GM12878 (cell line): ENCODE data around the gene APBA3. TPM values are rescaled to one million over a fixed set of nuclear protein-coding genes. Genes with fewer than 3 reads are reported as not detected.

Source experiments
- ATAC-seq: fragments of 200-7000 bp; cut with Tn5 transposase; 3 replicates; pipeline ENCODE4 v1.9.1; 2020; ENCODE audit warnings: mild to moderate bottlenecking, moderate library complexity
- BruUV-seq: library from RNA; stranded (reverse); fragments of 400-500 nt; replicated peaks from 2 replicates; lab custom pipeline; 2021; lab: Mats Ljungman, UMichigan
- CTCF ChIA-PET: fragments of 300-600 bp; sonication (Branson Sonifier 250); formaldehyde crosslinking; extraction: SDS; loops from one replicate; lab custom pipeline; 2021; ENCODE audit warnings: inconsistent platforms; lab: Yijun Ruan, JAX
- POLR2A ChIA-PET: fragments of 350-600 bp; formaldehyde crosslinking; extraction: SDS; loops from one replicate; lab custom pipeline; 2021; ENCODE audit warnings: inconsistent platforms; lab: Charles Lee
- RAD21 ChIA-PET: fragments of 300-600 bp; sonication (Branson Sonifier 250); formaldehyde crosslinking; loops from one replicate; lab custom pipeline; 2023; ENCODE audit warnings: antibody characterized with exemption; ENCODE audit not compliant: unreplicated experiment; lab: Charles Lee
- SMC1A ChIA-PET: fragments of 300-600 bp; sonication (Branson Sonifier 250); formaldehyde crosslinking; loops from one replicate; lab custom pipeline; 2023; ENCODE audit not compliant: unreplicated experiment, uncharacterized antibody; lab: Charles Lee
- DNase-seq: peaks from one replicate; pipeline ENCODE4 v3.0.0-alpha.2; 2011; ENCODE audit warnings: low read depth, low spot score
- FAIRE-seq: peaks from 3 replicates; lab custom pipeline; 2011; peaks lifted over from hg19 to GRCh38; lab: Jason Lieb, UNC
- H2AFZ ChIP-seq: 2 replicates; pipeline ENCODE4 v1.6.0; 2011; ENCODE audit warnings: low read depth, low read length, control low read depth; ENCODE audit not compliant: control insufficient read depth
- H3K27ac ChIP-seq: 2 replicates; pipeline ENCODE4 v1.5.1; 2011; ENCODE audit warnings: control low read depth; ENCODE audit not compliant: control insufficient read depth, insufficient read depth
- H3K27me3 ChIP-seq, 2 experiments: replicated peaks in 1 of 2; 2 replicates each; pipeline versions ENCODE4 v1.6.0 to v1.6.1; 2011; ENCODE audit warnings: low read length in 1 of 2; ENCODE audit not compliant: control insufficient read depth in 2 of 2, insufficient read depth in 2 of 2
- H3K36me3 ChIP-seq, 2 experiments: 2 replicates each; pipeline ENCODE4 v1.5.1; 2011; ENCODE audit warnings: low read length in 1 of 2; ENCODE audit not compliant: control insufficient read depth in 2 of 2, insufficient read depth in 2 of 2
- H3K4me1 ChIP-seq: 2 replicates; pipeline ENCODE4 v1.6.1; 2011; ENCODE audit warnings: mild to moderate bottlenecking, low read length, moderate library complexity, mixed read lengths; ENCODE audit not compliant: control insufficient read depth, insufficient read depth
- H3K4me2 ChIP-seq: 2 replicates; pipeline ENCODE4 v1.6.0; 2011; ENCODE audit warnings: control low read depth; ENCODE audit not compliant: control insufficient read depth, insufficient read depth
- H3K4me3 ChIP-seq: fragments of 200-600 bp; sonication (generic); 2 replicates; pipeline ENCODE4 v1.5.1; 2016
- H3K79me2 ChIP-seq: 2 replicates; pipeline ENCODE4 v1.6.0; 2011; ENCODE audit warnings: low read length; ENCODE audit not compliant: control insufficient read depth, insufficient read depth
- H3K9ac ChIP-seq: 2 replicates; pipeline ENCODE4 v1.8.0; 2011; ENCODE audit warnings: low read length, control low read depth, mixed read lengths; ENCODE audit not compliant: control insufficient read depth, insufficient read depth
- H3K9me3 ChIP-seq: replicated peaks from 3 replicates; pipeline ENCODE4 v1.5.1; 2011; ENCODE audit warnings: mild to moderate bottlenecking, low read length; ENCODE audit not compliant: control insufficient read depth, insufficient read depth
- H4K20me1 ChIP-seq: 2 replicates; pipeline ENCODE4 v1.6.0; 2011; ENCODE audit not compliant: control insufficient read depth, insufficient read depth
- BHLHE40 ChIP-seq, 2 experiments: fragments of 450-650 bp in 1 of 2; IDR thresholded peaks; 2 replicates each; pipeline ENCODE4 v1.6.1; 2011 to 2017; ENCODE audit warnings: low read depth in 2 of 2, borderline replicate concordance in 1 of 2, improper control_type of control experiment in 1 of 2, low read length in 1 of 2, mild to moderate bottlenecking in 1 of 2
- CBFB ChIP-seq: IDR thresholded peaks from 2 replicates; pipeline ENCODE4 v1.6.1; 2016; ENCODE audit warnings: antibody characterized with exemption, low read depth
- DPF2 ChIP-seq: fragments of 450-650 bp; IDR thresholded peaks from 2 replicates; pipeline ENCODE4 v1.6.1; 2017; ENCODE audit warnings: mild to moderate bottlenecking
- MYC ChIP-seq: IDR thresholded peaks from 2 replicates; pipeline ENCODE4 v1.6.1; 2011; ENCODE audit warnings: mild to moderate bottlenecking, low read length, moderate library complexity, inconsistent platforms; ENCODE audit not compliant: insufficient read depth, insufficient replicate concordance, insufficient read length, severe bottlenecking
- NFIC ChIP-seq: IDR thresholded peaks from 2 replicates; pipeline ENCODE4 v1.6.1; 2012; ENCODE audit warnings: low read depth, mild to moderate bottlenecking, inconsistent platforms, low read length, moderate library complexity
- NR2F1 ChIP-seq: fragments of 450-650 bp; conservative IDR thresholded peaks from 2 replicates; pipeline ENCODE4 v1.6.1; 2017; ENCODE audit warnings: mild to moderate bottlenecking
- PML ChIP-seq: IDR thresholded peaks from 2 replicates; pipeline ENCODE4 v1.6.1; 2012; ENCODE audit warnings: low read length, inconsistent platforms
- POLR2AphosphoS5 ChIP-seq: IDR thresholded peaks from 2 replicates; pipeline ENCODE4 v1.6.1; 2011; ENCODE audit warnings: mild to moderate bottlenecking, low read length, inconsistent platforms
- PRDM15 ChIP-seq: fragments of 450-650 bp; formaldehyde crosslinking; IDR thresholded peaks from 2 replicates; pipeline ENCODE4 v1.4.0; 2020; ENCODE audit warnings: mild to moderate bottlenecking, moderate library complexity
- RELA ChIP-seq: fragments of 450-650 bp; IDR thresholded peaks from 2 replicates; pipeline ENCODE4 v1.8.0; 2014; ENCODE audit warnings: borderline replicate concordance; ENCODE audit not compliant: partially characterized antibody
- SMAD5 ChIP-seq: IDR thresholded peaks from 2 replicates; pipeline ENCODE4 v1.6.1; 2016; ENCODE audit warnings: antibody characterized with exemption, low read depth
- SMC3 ChIP-seq: IDR thresholded peaks from 2 replicates; pipeline ENCODE4 v1.6.1; 2011; ENCODE audit warnings: low read length, improper control_type of control experiment, borderline replicate concordance
- SRF ChIP-seq, 2 experiments: IDR thresholded peaks; 2 replicates each; pipeline ENCODE4 v1.6.1; 2011; ENCODE audit warnings: low read depth in 2 of 2, low read length in 2 of 2, mild to moderate bottlenecking in 1 of 2, moderate library complexity in 1 of 2
- WRNIP1 ChIP-seq: IDR thresholded peaks from 2 replicates; pipeline ENCODE4 v1.6.1; 2011; ENCODE audit warnings: low read depth, low read length, improper control_type of control experiment, borderline replicate concordance
- ZNF622 ChIP-seq: fragments of 450-650 bp; IDR thresholded peaks from 2 replicates; pipeline ENCODE4 v1.6.1; 2017; ENCODE audit warnings: mild to moderate bottlenecking, inconsistent platforms
- WGBS: methylation state at CpG from one replicate; pipeline ENCODE4 v1.1.6; 2016; ENCODE audit warnings: low lambda C conversion rate; ENCODE audit not compliant: insufficient replicate concordance, insufficient coverage; ENCODE audit errors: missing lambda C conversion rate; 5-methylcytosine and 5-hydroxymethylcytosine counted together
- in situ Hi-C: fragments of 300-500 bp; cut with MboI; formaldehyde crosslinking; loops from 9 replicates; pipeline ENCODE4 v1.14.3; 2018; ENCODE audit warnings: mixed read lengths
- intact Hi-C: fragments of 100-400 bp; cut with micrococcal nuclease; formaldehyde crosslinking; loops from one replicate; pipeline ENCODE4 v1.14.2; 2022; ENCODE audit not compliant: unreplicated experiment
- polyA plus RNA-seq, 11 experiments: library from polyadenylated mRNA; depleted of rRNA in 4 of 11; unstranded in 6 of 11; stranded (reverse) in 5 of 11; fragments of >200 nt; fragmentation: Nextera tagmentation in 4 of 11; fragmentation: Illumina TruSeq in 1 of 11; extraction: Ambion mirVana in 4 of 11; extraction: Trizol in 1 of 11; gene quantifications; 1 replicate in 1 of 11; 2 replicates in 10 of 11; pipeline versions ENCODE4 v1.2.1 to v1.2.3, GENCODE V29; 2011 to 2016; ENCODE audit warnings: inconsistent platforms in 2 of 11, missing spikeins in 2 of 11, low read depth in 1 of 11
- total RNA-seq, 4 experiments: library from RNA; depleted of rRNA in 3 of 4; stranded (reverse); fragments of >200 nt in 3 of 4; fragmentation: Illumina TruSeq in 1 of 4; extraction: Trizol in 1 of 4; gene quantifications; 2 replicates each; pipeline versions ENCODE4 v1.2.1 to v1.2.3, GENCODE V29; 2013 to 2021

Gene APBA3
- total and polyA plus RNA-seq, 10 of the 15 experiments (the other 5 are each of a cell fraction or from before 2014, with no cell fraction given), result 0.31 to 36.4 (median 18.3) TPM

GRCh38 chr19:3736106-3736724 is 25.3 kb downstream of the APBA3 start:
- DNase-seq (no peak), FAIRE-seq (no peak), ATAC-seq (no peak)
- H3K9ac ChIP-seq, result no peak overlapping the region
- no peaks in the 10 kb centered on the region for H3K79me2 ChIP-seq
- H3K4me1 ChIP-seq, result no peaks in the 10 kb centered on the region
- POLR2A ChIA-PET, result no interaction called here
- H2AFZ ChIP-seq, result no peak overlapping the region
- no peak overlapping the region for H3K27ac ChIP-seq
- CTCF ChIA-PET, result no interaction called here
- SMC1A ChIA-PET, result no interaction called here
- no peak for TF ChIP-seq DPF2
- TF ChIP-seq NFIC, result no peak
- no peak for TF ChIP-seq SMAD5
- TF ChIP-seq MYC, result no peak
- TF ChIP-seq PML, result no peak
- TF ChIP-seq CBFB, result no peak
- no peak for TF ChIP-seq RELA
- no peak for TF ChIP-seq BHLHE40 (IDR thresholded peaks at IDR 0.05; ENCODE audit: borderline replicate concordance in 1 of 2, low read depth in 2 of 2, low read length in 1 of 2)
- no peak for TF ChIP-seq NR2F1
- TF ChIP-seq PRDM15 (CRISPR knock-in tag), result no peak
- no peak for TF ChIP-seq ZNF622
- no peak for TF ChIP-seq SMC3
- no peak for TF ChIP-seq POLR2AphosphoS5
- TF ChIP-seq WRNIP1, result no peak
- TF ChIP-seq SRF (IDR thresholded peaks at IDR 0.05; ENCODE audit: low read depth in 2 of 2, low read length in 2 of 2), result no peak
- BruUV-seq, result no TSS peak
- intact Hi-C loops, result no loop called here
- no peaks in the 10 kb centered on the region for H3K9me3 ChIP-seq
- no peaks in the 10 kb centered on the region for H3K36me3 ChIP-seq
- H4K20me1 ChIP-seq, result no peaks in the 10 kb centered on the region
- H3K4me3 ChIP-seq, result no peak overlapping the region
- H3K4me2 ChIP-seq, result no peak overlapping the region
- RAD21 ChIA-PET, result no interaction called here
- in situ Hi-C loops, result no loop called here
- 26% methylated on average over 21 of the region's 21 CpGs for WGBS
- no peaks in the 10 kb centered on the region for H3K27me3 ChIP-seq
